ENCODE measurements around the gene ZNF24. TPM values are rescaled to one million over a fixed set of nuclear protein-coding genes. Genes with fewer than 3 reads are reported as not detected.

ZNF24 gene
- 10 to 100 TPM; 50.0 to 79.5 (median 68.8) TPM for polyA plus RNA-seq (ENCODE audit: insufficient read depth in 1 of 5, insufficient read length in 5 of 5, low replicate concordance in 1 of 5)
- long read RNA-seq, donor 1, full-length matches to known transcripts: 37 of 63 reads
- long read RNA-seq, donor 1, partial matches to known transcripts: 26 of 63 reads
- long read RNA-seq, donor 1, other reads (novel, unspliced or antisense): 0 of 63 reads
- long read RNA-seq, donor 2, full-length matches to known transcripts: 17 of 39 reads
- long read RNA-seq, donor 2, partial matches to known transcripts: 22 of 39 reads
- long read RNA-seq, donor 2, other reads (novel, unspliced or antisense): 0 of 39 reads
- long read RNA-seq, donor 3, full-length matches to known transcripts: 18 of 27 reads
- long read RNA-seq, donor 3, partial matches to known transcripts: 9 of 27 reads
- long read RNA-seq, donor 3, other reads (novel, unspliced or antisense): 0 of 27 reads
- long read RNA-seq, donor 4, full-length matches to known transcripts: 15 of 22 reads
- long read RNA-seq, donor 4, partial matches to known transcripts: 7 of 22 reads
- long read RNA-seq, donor 4, other reads (novel, unspliced or antisense): 0 of 22 reads
- long read RNA-seq, donor 5, full-length matches to known transcripts: 22 of 53 reads
- long read RNA-seq, donor 5, partial matches to known transcripts: 31 of 53 reads
- long read RNA-seq, donor 5, other reads (novel, unspliced or antisense): 0 of 53 reads
- long read RNA-seq, donor 6, full-length matches to known transcripts: 36 of 54 reads
- long read RNA-seq, donor 6, partial matches to known transcripts: 18 of 54 reads
- long read RNA-seq, donor 6, other reads (novel, unspliced or antisense): 0 of 54 reads
- long read RNA-seq, donor 7, full-length matches to known transcripts: 20 of 49 reads
- long read RNA-seq, donor 7, partial matches to known transcripts: 29 of 49 reads
- long read RNA-seq, donor 7, other reads (novel, unspliced or antisense): 0 of 49 reads
- long read RNA-seq, donor 8, full-length matches to known transcripts: 12 of 29 reads
- long read RNA-seq, donor 8, partial matches to known transcripts: 17 of 29 reads
- long read RNA-seq, donor 8, other reads (novel, unspliced or antisense): 0 of 29 reads

DNA sequence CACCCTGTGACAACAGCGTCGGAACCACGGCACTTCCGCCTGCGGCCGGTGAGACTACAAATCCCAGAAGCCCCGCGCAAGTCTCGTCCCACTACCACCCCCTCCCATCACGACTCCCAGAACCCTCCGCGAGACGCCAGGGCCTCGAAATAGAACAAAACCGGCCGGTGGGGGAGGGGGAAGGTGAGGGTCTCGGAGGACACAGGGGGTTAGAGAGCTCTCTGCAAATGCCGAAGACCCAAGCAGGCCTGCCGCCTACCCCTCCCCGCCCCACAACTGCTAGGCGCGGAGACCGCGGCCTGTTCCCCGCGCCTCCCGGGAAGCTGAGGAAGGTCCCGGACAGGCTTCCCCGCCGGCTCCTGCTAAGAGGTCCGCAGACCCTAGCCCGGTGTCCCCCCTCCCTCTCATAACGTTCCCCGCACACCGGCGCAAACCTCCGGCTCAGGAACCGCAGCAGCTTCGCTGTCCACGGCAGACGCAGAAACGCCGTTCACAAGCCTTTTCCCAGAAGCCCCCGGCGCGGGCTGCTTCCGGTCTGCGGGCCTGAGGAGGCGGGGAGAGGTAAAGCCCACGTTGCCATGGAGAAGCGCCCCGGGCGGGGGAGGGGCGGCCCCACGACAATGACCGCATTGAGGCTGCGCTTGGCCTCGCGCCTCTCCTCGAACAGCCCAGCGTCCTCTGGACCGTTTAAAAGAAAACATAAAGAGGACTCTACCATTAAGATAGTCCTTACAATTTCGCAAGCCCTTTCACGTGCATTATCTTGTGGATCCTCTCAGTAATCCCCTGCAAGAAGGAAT, at the start of gene ZNF24:
Gene ZNF24, minus strand, starts transcription at position 485 of the 800 bp plus-strand sequence. CDS start 3,770 bp downstream, outside the sequence.
- peak; percentile 96 to 97 for DNase-seq

DNA sequence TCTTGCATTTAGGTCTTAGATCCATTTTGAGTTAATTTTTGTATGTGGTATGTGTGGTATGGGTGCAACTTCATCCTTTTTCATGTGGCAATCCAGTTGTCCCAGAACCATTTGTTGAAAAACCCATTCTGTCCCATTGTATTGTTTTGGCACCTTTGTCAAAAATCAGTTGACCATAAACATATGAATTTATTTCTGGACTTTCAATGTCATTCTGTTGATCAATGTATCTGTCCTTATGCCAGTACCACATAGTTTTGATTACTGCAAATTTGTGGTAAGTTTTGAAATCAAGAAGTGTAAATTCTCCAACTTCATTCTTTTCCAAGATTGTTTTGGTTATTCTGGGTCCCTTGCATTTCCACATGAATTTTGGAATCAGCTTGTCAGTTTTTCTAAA, 49.5 kb upstream of the ZNF24 start:
- no peak for DNase-seq

- no peak for DNase-seq
Measured at GRCh38 chr18:35392375-35392774, 48.2 kb upstream of the ZNF24 start.

DNA sequence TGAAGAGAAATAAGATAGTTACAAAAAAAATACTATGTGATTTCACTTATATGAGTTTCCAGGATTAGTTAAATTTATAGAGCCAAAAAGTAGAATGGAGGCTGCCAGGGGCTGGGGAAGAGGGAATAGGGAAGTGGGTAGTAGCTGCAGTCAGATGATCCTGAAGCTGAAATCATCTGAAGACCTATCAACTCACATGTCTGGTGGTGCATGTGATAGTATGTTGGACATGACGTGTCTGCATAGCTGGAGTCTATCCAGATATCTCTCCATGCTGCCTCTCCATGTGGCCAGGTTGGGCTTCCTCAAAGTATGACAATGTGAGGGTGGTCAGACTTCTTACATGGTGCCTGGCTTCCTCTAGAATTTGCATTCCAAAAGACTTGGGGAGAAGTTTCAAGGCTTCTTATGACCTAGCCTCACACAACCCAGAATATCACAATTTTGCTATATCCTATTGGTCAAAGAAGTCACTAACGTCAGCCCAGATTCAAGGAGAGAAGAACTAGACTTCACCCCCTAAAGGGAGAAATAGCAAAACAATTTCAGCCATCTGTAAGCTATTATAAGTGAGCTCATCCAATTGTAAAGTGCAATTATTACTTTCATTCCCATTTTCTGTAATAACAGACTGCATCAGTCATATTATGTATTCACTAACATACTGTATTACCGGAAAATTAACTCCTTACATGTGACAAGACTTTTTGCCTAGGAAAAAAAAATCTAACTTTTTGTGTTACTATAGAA, 46.9 kb upstream of the ZNF24 start:
- no peak for DNase-seq

DNA sequence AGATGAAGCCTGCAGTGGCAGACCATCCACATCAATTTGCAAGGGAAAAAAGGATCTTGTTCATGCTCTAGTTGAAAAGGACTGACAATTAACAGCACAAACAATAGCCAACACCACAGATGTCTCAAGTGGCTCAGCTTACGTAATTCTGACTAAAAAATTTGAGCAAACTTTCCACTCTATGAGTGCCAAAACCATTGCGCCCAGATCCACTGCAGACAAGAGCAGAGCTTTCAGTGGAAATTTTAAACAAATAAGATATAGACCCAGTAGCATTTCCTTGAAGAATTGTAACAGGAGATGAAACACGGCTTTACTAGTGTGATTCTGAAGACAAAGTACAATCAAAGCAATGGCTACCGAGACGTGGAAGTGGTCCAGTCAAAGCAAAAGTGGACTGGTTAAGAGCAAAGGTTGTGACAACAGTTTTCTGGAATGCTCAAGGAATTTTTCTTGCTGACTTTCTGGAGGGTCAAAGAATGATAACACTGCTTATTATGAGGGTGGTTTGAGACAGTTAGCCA, 44.9 kb upstream of the ZNF24 start:
- DNase-seq: no peak

DNA sequence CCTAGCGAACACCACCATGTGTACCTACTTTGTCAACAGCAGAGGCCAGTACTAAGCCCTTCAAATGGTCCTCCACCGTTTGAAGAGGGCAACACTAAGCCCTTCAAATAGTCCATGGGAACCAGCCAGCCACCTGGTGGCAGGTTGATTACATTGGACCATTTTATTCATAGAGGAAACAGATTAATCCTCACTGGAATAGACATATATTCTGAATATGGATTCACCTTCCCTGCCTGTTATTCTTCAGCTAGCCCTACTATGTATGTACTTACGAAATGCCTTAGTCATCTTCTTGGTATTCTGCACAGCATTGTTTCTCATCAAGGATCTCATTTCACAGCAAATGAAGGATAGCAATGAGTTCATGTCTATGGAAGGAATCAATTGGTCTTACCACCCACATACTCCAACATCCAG, 42.9 kb upstream of the ZNF24 start:
- DNase-seq: no peak

- peak; percentile 57 to 71 for DNase-seq
Measured at GRCh38 chr18:35386600-35387100, 42.4 kb upstream of the ZNF24 start.

DNA sequence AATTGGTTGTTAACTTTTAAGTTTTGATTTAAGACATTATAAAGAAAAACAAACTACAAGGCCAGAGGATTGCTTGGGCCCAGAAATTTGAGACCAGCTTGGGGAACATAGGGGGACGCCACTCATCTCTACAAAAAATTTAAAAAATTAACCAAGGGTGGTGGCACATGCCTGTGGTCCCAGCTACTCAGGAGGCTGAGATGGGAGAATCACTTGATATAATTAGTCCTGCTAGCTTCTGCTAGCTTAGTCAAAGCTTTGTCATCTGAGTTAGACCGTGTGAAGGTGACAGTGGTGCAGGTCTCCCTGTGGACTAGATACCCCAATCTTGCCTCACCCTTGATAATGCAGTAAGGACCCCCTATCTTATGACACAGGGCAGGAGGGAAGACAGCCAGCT, 38.9 kb upstream of the ZNF24 start:
- no peak for DNase-seq

DNA sequence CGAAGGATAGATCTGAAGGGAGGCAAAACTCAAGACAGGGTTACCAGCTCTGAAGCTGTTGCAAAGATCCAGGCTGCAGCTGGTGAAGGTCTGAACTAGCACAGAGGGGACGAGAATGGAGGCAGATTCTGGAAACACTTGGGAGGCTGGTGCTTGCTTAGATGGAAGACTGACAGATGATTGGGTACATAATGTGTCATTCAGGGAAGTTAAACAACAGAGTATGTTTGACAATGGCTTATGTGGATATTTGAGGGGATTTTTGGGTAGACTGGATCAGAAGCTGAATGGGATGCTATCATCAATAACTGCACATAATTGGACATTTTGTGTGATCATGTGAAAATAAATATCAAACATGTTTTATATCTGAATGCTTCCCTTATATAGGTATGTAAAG, 35.2 kb upstream of the ZNF24 start:
- DNase-seq: no peak

DNA sequence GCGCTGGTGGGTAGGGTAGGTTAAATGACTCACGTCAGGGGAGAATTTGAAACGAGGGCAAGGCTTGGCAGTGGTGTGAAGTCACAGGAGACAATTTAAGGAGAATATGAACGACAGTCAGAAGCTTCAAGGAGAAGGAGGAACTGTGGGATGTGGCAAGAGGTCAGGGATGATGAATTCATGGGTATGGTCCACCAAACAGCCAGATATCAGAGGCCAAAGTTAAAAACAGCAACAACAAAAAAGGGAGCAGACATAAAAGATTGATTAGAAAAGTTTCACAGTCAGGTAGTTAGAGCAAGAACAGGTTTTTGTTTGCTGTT, 34.3 kb upstream of the ZNF24 start:
- no peak for DNase-seq

GRCh38 chr18:35377875-35378573, 33.8 kb upstream of the ZNF24 start:
- no peak for DNase-seq

DNA sequence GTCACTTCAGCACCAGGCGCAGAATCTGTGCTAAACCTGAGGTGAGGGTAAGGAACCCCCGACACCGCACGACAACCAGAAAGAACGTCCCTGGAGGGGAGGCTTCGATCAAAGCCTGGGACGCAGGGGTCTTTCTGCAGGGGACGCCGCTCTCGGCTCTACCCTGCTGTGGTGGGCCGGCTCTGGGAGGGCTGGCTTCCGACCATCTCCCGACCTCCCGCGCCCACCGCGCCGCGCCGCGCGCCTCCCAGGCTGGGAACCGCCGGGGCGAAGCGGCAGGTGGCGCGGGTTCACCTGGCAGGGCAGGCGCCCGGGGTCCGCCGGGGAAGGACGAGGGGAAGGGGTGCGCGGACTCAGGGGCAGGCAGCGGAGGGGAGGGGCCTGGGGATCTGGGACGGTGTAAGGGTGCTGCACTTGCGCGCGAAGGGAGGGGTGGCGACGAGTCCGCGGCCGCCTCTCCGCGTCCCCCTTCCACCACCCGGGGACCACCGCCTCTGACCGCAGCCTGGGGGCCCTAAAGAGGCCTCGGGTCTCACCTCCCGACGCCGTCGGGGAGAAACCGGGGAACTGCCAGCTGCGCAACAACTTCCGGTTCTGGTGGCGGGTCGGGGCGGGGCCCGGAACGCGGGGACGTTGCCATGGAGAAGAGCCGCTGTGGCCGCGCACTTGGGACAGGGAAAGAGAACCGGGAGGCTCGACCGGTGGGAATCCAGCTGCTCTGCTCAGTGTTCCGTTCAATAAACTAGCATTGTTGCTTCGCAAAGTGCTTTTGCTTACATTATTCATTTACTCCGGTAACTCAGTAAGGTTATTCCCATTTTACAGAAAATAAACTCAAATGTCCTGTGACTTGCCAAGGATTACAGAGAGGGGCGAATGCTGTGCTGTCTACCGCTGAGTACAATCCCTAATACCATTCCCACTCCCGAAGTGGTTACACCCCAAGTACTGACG, 32.8 kb upstream of the ZNF24 start, which contains the start of gene ZNF396:
Gene ZNF396, minus strand, starts transcription at position 596 of the 954 bp plus-strand sequence. CDS start 3,045 bp downstream, outside the sequence.
- DNase-seq: peak; percentile 74 to 75

GRCh38 chr18:35376393-35376741, 32.1 kb upstream of the ZNF24 start:
- DNase-seq: no peak

GRCh38 chr18:35374708-35375107, 30.5 kb upstream of the ZNF24 start:
- no peak for DNase-seq

DNA sequence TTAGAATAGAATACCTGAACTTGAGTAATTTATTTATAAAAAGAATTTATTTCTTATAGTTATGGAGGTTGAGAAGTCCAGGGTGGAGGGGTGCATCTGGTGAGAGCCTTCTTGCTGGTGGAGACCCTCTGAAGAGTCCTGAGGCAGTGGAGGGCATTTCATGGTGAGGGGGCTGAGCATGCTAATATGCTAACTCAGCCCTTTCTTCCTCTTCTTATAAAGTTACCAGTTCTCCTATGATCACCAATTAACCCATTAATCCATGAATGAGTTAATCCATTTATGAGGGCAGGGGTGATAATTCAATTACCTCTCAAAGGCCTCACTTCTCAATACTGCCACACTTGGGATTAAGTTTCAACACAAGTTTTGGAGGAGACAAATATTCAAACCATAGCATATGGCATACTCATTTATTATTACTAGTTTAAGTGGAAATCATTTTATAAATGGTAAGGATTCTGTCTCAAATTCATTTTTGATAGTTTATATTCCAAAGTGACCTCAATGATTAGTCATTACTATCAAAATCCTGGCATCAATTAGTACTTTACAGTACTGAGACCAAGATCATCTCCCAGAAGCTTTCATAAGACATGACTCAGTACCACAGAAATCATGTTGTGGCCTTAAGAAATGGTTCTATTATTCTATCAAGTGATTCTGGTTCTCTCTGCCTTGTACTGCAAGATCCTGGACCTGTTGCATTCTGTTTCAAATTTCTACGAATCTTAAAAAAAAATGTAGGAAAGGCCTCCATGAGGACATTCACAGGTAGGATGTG, 27.4 kb upstream of the ZNF24 start:
- no peak for DNase-seq

DNA sequence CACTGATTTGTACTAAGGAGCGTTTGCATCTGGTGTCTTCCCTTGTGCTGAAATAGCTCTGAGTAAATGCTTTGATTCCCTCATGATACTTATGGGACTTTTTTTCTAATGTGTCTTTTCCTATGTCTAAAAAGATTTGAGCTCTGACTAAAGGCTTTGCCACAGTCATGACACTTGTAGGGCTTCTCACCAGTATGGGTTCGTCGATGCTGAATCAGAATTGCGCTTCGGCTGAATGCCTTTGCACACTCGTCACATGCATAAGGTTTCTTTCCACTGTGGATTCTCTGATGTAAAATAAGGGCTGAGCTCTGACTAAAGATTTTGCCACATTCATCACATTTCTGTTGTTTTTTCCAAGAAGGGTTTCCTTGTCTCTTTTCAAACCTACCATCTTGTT, 24.9 kb upstream of the ZNF24 start:
- no peak for DNase-seq

DNA sequence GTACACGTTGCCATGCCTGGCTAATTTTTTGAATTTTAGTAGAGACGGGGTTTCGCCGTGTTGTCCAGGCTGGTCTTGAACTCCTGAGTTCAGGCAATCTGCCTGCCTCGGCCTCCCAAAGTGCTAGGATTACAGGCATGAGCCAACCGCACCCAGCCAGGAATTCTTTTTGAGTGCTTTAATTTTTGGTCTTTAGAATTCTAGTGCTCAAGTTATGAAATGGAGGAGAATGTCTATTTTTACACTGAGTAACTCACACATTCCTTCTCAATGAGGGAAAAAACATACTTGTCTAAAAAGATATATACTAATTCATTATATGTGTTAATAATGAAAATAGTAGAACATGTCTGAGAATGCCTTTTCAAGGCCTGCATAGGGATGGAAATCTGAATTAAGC, 24.4 kb upstream of the ZNF24 start:
- no peak for DNase-seq

DNA sequence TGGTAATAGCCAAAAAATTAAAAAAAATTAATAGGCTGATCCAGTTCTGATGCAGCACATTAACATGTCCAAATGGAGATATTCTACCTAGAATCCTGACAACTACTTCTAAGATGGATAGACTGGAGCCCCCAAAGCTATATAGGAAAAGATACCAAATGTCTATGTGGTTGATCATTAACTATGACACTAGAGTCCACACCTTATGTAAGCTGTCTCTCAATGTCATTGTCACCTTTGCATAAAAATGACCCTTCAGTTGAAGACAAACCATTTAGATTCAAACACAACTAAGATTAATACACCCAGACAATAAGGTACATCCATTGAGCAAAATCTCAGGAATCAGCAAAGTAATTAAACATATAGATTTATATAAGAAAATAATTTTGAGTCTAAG, 18.3 kb upstream of the ZNF24 start:
- no peak for DNase-seq

Data from right lung (tissue), 10 donors.